Neural cell (in vitro differentiated cells): ENCODE measurements around the gene ROR1. TPM values are rescaled to one million over a fixed set of nuclear protein-coding genes. Genes with fewer than 3 reads are reported as not detected.

ENCODE experiments used
- H2AFZ ChIP-seq: fragments of 200-600, 300-800 bp; sonication (generic), shearing (Covaris generic); 2 replicates; pipeline ENCODE4 v1.6.0; 2014; ENCODE audit warnings: low read depth, mild to moderate bottlenecking, antibody characterized with exemption, low read length, moderate library complexity
- H3F3A ChIP-seq: fragments of 200-600 bp; shearing (Covaris generic); 2 replicates; pipeline ENCODE4 v1.6.1; 2016; ENCODE audit warnings: mild to moderate bottlenecking, moderate library complexity, mixed read lengths, antibody characterized with exemption, low read length; ENCODE audit not compliant: insufficient read depth, poor library complexity, severe bottlenecking
- H3K27ac ChIP-seq: fragments of 200-600, 300-800 bp; sonication (generic), shearing (Covaris generic); 2 replicates; pipeline ENCODE4 v1.5.1; 2014; ENCODE audit warnings: mild to moderate bottlenecking, low read length, moderate library complexity
- H3K27me3 ChIP-seq: fragments of 300-800, 200-600 bp; sonication (generic), shearing (Covaris generic); 2 replicates; pipeline ENCODE4 v1.6.0; 2014; ENCODE audit warnings: mild to moderate bottlenecking, low read depth, low read length, moderate library complexity; ENCODE audit not compliant: insufficient read depth
- H3K36me3 ChIP-seq: fragments of 300-800, 200-600 bp; sonication (generic), shearing (Covaris generic); 2 replicates; pipeline ENCODE4 v1.5.1; 2014; ENCODE audit warnings: mild to moderate bottlenecking, antibody characterized with exemption, low read length, moderate library complexity; ENCODE audit not compliant: insufficient read depth
- H3K4me2 ChIP-seq: fragments of 300-800, 200-600 bp; sonication (generic), shearing (Covaris generic); 2 replicates; pipeline ENCODE4 v1.6.0; 2014; ENCODE audit warnings: mild to moderate bottlenecking, low read length
- H3K4me3 ChIP-seq: fragments of 300-800, 200-600 bp; sonication (generic), shearing (Covaris generic); 2 replicates; pipeline ENCODE4 v1.5.1; 2014; ENCODE audit warnings: mild to moderate bottlenecking, low read length, moderate library complexity
- H3K79me2 ChIP-seq: fragments of 200-600 bp; shearing (Covaris generic); replicated peaks from 2 replicates; pipeline ENCODE4 v1.6.0; 2014; ENCODE audit warnings: mild to moderate bottlenecking, low read length, moderate library complexity; ENCODE audit not compliant: insufficient read depth
- H3K9ac ChIP-seq: fragments of 300-800, 200-600 bp; sonication (generic), shearing (Covaris generic); 2 replicates; pipeline ENCODE4 v1.6.1; 2016; ENCODE audit warnings: mild to moderate bottlenecking, low read length, mixed read lengths
- H3K9me2 ChIP-seq: fragments of 200-600 bp; shearing (Covaris generic); 2 replicates; pipeline ENCODE4 v1.6.1; 2016; ENCODE audit warnings: mild to moderate bottlenecking, low read length, mixed read lengths; ENCODE audit not compliant: insufficient read depth
- H3K9me3 ChIP-seq: fragments of 200-600, 300-800 bp; sonication (generic), shearing (Covaris generic); 2 replicates; pipeline ENCODE4 v1.6.1; 2016; ENCODE audit warnings: mild to moderate bottlenecking, mixed run types, low read length, moderate library complexity, mixed read lengths
- H4K20me1 ChIP-seq: fragments of 200-600 bp; shearing (Covaris generic); 2 replicates; pipeline ENCODE4 v1.6.1; 2016; ENCODE audit warnings: mild to moderate bottlenecking, mixed run types; ENCODE audit not compliant: insufficient read depth
- EP300 ChIP-seq: fragments of 450-650 bp; conservative IDR thresholded peaks from 2 replicates; pipeline ENCODE4 v1.6.1; 2014; ENCODE audit warnings: antibody characterized with exemption, mild to moderate bottlenecking, moderate library complexity; ENCODE audit not compliant: poor library complexity, severe bottlenecking
- EZH2 ChIP-seq: fragments of 200-600, 300-800 bp; shearing (Covaris generic), sonication (generic); IDR thresholded peaks from 2 replicates; pipeline ENCODE4 v1.6.1; 2014; ENCODE audit warnings: antibody characterized with exemption, low read length, borderline replicate concordance, mild to moderate bottlenecking; ENCODE audit not compliant: insufficient read depth, poor library complexity, severe bottlenecking
- MXI1 ChIP-seq: fragments of 450-650 bp; conservative IDR thresholded peaks from 2 replicates; pipeline ENCODE4 v1.6.1; 2014; ENCODE audit warnings: antibody characterized with exemption, mild to moderate bottlenecking; ENCODE audit not compliant: poor library complexity, severe bottlenecking
- POLR2AphosphoS5 ChIP-seq: IDR thresholded peaks from 2 replicates; pipeline ENCODE4 v1.6.1; 2012
- RAD21 ChIP-seq: fragments of 450-650 bp; conservative IDR thresholded peaks from 2 replicates; pipeline ENCODE4 v1.6.1; 2014; ENCODE audit warnings: antibody characterized with exemption, mild to moderate bottlenecking, moderate library complexity
- SMC3 ChIP-seq: fragments of 450-650 bp; conservative IDR thresholded peaks from 2 replicates; pipeline ENCODE4 v1.6.1; 2014; ENCODE audit warnings: antibody characterized with exemption, mild to moderate bottlenecking, moderate library complexity; ENCODE audit not compliant: poor library complexity
- TAF1 ChIP-seq: IDR thresholded peaks from 2 replicates; pipeline ENCODE4 v1.6.1; 2012; ENCODE audit warnings: low read depth
- polyA plus RNA-seq: library from polyadenylated mRNA; depleted of rRNA; stranded (reverse); fragments of >200 nt; gene quantifications from 2 replicates; pipeline ENCODE4 v1.2.3, GENCODE V29; 2014
- TF ChIP-seq, protein P1 (sequence below): fragments of 450-650 bp; IDR thresholded peaks from 2 replicates; pipeline ENCODE4 v1.5.1; 2014; ENCODE audit warnings: antibody characterized with exemption, mild to moderate bottlenecking, moderate library complexity; ENCODE audit not compliant: poor library complexity, severe bottlenecking
- TF ChIP-seq, protein P2 (sequence below): IDR thresholded peaks from 2 replicates; pipeline ENCODE4 v1.6.1; 2012; ENCODE audit warnings: borderline replicate concordance

Gene ROR1
- polyA plus RNA-seq, 1 donor from 2014 or later: 0.27 TPM

DNA sequence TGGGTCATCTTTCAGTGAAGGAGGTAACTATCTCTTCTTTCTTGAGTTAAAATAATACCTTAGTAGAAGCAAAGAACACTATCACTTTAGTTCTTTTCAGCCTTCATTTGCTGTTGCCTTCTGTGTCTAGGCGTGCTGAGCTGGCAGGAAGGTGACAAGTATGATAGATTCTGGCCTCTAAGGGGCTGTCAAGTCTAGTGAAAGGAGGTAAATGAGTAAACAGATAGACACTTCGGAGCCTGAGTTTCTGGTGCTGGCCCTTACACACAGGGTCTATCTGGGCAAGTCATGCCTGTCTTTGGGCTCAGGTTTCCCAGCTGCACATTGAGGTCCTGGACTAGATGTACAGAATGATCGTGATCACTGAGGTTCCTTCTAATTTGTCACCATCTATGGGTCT is 89.3 kb downstream of the ROR1 start:
- Histone ChIP-seq H3K79me2 (no peaks in the 10 kb centered on the region), H3K27me3 (no peaks in the 10 kb centered on the region), H3K27ac (no peak overlapping the region), H3K4me2 (no peak overlapping the region), H4K20me1 (no peaks in the 10 kb centered on the region), H3K36me3 (no peaks in the 10 kb centered on the region), H3K4me3 (no peak overlapping the region), H2AFZ (no peak overlapping the region), H3K9ac (no peak overlapping the region), H3K9me3 (no peaks in the 10 kb centered on the region), H3F3A (no peaks in the 10 kb centered on the region), H3K9me2 (no peaks in the 10 kb centered on the region)
- TF ChIP-seq EP300 (peak; percentile 73), POLR2AphosphoS5 (peak; percentile 47)
- TF ChIP-seq, protein P1, sequence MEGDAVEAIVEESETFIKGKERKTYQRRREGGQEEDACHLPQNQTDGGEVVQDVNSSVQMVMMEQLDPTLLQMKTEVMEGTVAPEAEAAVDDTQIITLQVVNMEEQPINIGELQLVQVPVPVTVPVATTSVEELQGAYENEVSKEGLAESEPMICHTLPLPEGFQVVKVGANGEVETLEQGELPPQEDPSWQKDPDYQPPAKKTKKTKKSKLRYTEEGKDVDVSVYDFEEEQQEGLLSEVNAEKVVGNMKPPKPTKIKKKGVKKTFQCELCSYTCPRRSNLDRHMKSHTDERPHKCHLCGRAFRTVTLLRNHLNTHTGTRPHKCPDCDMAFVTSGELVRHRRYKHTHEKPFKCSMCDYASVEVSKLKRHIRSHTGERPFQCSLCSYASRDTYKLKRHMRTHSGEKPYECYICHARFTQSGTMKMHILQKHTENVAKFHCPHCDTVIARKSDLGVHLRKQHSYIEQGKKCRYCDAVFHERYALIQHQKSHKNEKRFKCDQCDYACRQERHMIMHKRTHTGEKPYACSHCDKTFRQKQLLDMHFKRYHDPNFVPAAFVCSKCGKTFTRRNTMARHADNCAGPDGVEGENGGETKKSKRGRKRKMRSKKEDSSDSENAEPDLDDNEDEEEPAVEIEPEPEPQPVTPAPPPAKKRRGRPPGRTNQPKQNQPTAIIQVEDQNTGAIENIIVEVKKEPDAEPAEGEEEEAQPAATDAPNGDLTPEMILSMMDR: no peak

GRCh38 chr1:63864224-63864641 is 90.4 kb downstream of the ROR1 start:
- Histone ChIP-seq H3F3A (no peaks in the 10 kb centered on the region), H3K9me2 (no peaks in the 10 kb centered on the region), H3K9me3 (no peaks in the 10 kb centered on the region), H3K9ac (no peak overlapping the region), H3K4me3 (no peak overlapping the region), H4K20me1 (no peaks in the 10 kb centered on the region), H3K4me2 (no peak overlapping the region), H3K27me3 (no peaks in the 10 kb centered on the region), H3K27ac (no peak overlapping the region), H3K79me2 (no peaks in the 10 kb centered on the region), H3K36me3 (no peaks in the 10 kb centered on the region), H2AFZ (no peak overlapping the region)
- no peak for TF ChIP-seq MXI1
- no peak for TF ChIP-seq POLR2AphosphoS5
- TF ChIP-seq, protein P2, sequence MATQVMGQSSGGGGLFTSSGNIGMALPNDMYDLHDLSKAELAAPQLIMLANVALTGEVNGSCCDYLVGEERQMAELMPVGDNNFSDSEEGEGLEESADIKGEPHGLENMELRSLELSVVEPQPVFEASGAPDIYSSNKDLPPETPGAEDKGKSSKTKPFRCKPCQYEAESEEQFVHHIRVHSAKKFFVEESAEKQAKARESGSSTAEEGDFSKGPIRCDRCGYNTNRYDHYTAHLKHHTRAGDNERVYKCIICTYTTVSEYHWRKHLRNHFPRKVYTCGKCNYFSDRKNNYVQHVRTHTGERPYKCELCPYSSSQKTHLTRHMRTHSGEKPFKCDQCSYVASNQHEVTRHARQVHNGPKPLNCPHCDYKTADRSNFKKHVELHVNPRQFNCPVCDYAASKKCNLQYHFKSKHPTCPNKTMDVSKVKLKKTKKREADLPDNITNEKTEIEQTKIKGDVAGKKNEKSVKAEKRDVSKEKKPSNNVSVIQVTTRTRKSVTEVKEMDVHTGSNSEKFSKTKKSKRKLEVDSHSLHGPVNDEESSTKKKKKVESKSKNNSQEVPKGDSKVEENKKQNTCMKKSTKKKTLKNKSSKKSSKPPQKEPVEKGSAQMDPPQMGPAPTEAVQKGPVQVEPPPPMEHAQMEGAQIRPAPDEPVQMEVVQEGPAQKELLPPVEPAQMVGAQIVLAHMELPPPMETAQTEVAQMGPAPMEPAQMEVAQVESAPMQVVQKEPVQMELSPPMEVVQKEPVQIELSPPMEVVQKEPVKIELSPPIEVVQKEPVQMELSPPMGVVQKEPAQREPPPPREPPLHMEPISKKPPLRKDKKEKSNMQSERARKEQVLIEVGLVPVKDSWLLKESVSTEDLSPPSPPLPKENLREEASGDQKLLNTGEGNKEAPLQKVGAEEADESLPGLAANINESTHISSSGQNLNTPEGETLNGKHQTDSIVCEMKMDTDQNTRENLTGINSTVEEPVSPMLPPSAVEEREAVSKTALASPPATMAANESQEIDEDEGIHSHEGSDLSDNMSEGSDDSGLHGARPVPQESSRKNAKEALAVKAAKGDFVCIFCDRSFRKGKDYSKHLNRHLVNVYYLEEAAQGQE: no peak
- TF ChIP-seq EZH2: no peak
- TF ChIP-seq EP300: no peak
- TF ChIP-seq TAF1: no peak
- TF ChIP-seq SMC3: no peak
- TF ChIP-seq, protein P1: no peak
- TF ChIP-seq RAD21: no peak
